GM12875 (cell line): ENCODE results near the gene PCBP3.

ENCODE experiments used
- H3K4me3 ChIP-seq: one replicate; pipeline ENCODE4 v1.5.1; 2011; ENCODE audit warnings: low read depth, low read length, control low read depth
- TF ChIP-seq, protein P1 (sequence below): IDR thresholded peaks from 2 replicates; pipeline ENCODE4 v1.5.1; 2011; ENCODE audit warnings: low read depth, mild to moderate bottlenecking, control low read depth, inconsistent platforms, low read length, moderate library complexity, borderline replicate concordance; ENCODE audit not compliant: insufficient read depth

Gene PCBP3

GRCh38 chr21:45859762-45860357 is 216.3 kb downstream of the PCBP3 start:
- H3K4me3 ChIP-seq: no peak overlapping the region
- TF ChIP-seq, protein P1, sequence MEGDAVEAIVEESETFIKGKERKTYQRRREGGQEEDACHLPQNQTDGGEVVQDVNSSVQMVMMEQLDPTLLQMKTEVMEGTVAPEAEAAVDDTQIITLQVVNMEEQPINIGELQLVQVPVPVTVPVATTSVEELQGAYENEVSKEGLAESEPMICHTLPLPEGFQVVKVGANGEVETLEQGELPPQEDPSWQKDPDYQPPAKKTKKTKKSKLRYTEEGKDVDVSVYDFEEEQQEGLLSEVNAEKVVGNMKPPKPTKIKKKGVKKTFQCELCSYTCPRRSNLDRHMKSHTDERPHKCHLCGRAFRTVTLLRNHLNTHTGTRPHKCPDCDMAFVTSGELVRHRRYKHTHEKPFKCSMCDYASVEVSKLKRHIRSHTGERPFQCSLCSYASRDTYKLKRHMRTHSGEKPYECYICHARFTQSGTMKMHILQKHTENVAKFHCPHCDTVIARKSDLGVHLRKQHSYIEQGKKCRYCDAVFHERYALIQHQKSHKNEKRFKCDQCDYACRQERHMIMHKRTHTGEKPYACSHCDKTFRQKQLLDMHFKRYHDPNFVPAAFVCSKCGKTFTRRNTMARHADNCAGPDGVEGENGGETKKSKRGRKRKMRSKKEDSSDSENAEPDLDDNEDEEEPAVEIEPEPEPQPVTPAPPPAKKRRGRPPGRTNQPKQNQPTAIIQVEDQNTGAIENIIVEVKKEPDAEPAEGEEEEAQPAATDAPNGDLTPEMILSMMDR: no peak

DNA sequence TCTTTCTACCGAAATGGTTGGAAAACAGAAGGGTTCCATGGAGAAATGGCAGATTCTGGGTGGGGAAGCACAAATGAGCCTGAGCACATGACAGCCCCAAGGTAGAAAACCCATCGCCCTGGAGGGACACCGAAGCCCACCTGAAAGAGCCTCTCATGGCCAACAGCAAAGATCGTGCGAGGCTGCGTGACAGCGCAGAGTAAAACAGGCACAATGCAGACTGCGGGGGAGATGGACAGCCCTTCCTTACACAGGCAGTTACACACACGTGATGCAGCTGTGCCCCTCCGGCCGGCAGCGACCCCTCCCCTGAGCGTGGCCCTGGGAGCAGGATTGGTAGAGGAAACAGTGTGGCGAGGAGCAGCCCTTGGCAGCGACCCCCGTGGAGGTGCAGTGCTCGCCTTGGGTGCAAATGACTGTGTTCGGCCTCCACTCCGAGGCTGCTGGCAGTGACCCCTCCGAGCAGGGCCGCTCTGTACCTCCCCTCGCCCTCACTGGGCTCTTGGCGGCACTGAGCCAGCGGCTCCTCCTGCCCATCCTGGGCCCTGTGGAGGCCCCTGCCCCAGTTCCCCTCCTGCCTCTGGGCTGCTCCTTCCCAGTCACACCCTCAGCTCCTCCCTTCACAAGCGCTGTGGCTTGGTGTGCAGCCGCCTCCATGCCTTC is 217.1 kb downstream of the PCBP3 start:
- no peak overlapping the region for H3K4me3 ChIP-seq
- TF ChIP-seq, protein P1: no peak

DNA sequence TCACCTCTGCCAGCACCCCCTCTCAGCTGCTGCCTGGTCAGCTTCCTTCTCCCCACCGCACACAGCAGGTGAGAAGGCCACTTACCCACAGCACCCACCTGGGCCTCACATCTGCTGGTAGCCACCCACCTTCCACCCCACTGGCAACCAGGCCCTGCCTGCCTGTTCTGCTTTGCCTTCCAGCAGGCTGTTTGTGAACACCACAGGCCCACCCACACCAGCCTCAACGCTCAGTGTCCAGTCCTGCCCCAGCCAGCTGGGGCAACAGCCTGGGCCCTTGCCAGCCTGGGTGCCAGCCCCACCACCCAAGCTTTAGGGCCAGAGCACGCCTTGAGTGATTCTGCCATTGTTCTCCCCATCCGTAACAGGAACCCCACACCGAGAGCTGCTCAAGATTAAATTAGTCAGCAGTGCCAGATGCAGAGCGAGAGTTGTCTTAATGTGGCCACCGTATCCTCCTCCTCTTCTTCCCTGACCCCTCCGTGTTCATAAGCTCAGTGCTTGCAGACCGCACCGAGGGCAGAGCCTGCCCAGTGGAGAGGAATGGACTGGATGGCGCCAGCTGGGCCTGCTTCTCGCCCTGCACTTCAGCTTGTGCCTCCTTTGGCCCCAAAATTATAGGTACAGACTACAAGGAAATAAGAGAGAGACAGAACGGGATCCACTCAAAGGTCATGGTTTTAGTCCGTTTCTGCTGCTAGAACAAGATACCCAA is 217.8 kb downstream of the PCBP3 start:
- TF ChIP-seq, protein P1: no peak
- H3K4me3 ChIP-seq: no peak overlapping the region

DNA sequence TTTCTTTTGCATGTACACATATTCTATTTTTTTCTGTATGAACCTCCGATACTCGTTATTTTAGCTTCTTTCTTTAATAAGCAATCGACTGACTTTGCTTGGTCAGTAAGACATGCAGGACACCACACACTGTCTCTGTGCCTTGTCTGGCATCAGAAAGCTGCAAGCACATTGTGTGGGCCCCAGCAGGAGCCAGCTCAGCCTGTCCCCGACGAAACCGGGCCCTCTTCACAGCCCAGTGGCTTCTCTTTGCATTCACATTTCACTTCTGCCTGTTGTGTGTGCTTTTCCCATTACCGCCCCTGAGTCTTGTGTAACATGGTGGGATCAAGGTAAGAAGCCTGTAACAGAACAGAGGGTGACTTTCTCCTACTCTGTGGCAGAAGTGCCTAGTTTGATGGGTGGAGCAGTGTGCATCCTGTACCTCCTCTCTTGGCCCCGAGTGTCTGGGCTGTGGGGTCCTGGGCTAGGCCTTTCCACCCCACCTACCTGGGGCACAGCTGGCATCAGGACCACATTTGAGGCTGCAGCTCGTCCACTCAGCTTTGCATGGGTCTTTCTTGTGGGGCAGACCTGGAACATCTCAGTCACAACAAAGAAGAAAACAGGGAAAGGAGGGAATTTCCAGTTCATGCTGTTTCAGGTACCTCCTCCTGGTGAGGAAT is 219.2 kb downstream of the PCBP3 start:
- TF ChIP-seq, protein P1: no peak
- H3K4me3 ChIP-seq: no peak overlapping the region

DNA sequence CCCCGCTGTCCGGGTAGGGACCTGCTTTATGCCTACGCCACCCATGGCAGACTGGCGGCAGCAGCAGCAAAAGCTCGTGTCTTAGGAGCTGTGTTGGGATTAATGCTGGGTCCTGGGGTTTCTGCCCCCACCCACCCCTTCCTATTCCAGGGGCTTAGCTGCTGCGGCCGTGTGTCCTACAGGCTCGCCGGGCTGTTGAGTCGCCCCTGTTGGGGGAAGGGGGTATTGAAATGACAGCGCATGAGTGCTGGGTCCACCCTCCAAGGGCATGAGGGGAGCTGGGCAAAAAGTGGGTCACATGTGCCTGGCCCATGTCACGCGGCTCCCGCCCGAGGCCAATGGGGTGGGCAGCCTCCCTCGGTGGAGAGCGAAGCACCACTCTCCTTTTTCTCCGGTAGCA is 219.7 kb downstream of the PCBP3 start:
- TF ChIP-seq, protein P1: no peak
- H3K4me3 ChIP-seq: no peak overlapping the region

GRCh38 chr21:45863751-45864150 is 220.2 kb downstream of the PCBP3 start:
- H3K4me3 ChIP-seq: no peak overlapping the region

More at GRCh38 chr21:45863751-45864150, 220.2 kb downstream of the PCBP3 start:
- TF ChIP-seq, protein P1: no peak
